ENCODE results near the gene TMEM59L. TPM values are rescaled to one million over a fixed set of nuclear protein-coding genes. Genes with fewer than 3 reads are reported as not detected.

Gene TMEM59L
- total RNA-seq, 1 donor from 2014 or later, result not detected

DNA sequence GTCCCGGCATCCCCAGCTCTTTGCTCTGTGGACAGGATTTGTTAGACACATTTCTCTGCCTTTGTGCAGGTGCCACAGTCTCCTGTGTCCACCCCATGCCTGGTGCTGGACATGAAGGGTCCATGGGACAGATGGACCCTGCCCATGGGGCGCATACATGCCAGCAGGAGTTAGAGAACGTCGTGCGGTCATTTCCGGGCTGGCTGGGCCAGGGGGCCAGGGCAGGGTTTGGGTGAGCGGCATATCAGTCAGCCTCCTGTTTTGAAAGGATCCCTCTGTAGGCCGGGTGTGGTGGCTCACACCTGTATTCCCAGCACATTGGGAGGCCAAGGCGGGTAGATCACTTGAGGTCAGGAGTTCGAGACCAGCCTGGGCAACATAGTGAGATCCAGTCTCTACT lies 35.1 kb downstream of the TMEM59L start:
- intact Hi-C loops (cut with micrococcal nuclease), result no loop called here
- Mint-ChIP-seq H3K27ac (no peak overlapping the region), H3K36me3 (ENCODE audit: low read depth) (peaks cover 5% of the 10 kb centered on the region), H3K4me1 (peaks cover 3% of the 10 kb centered on the region), H3K27me3 (no peaks in the 10 kb centered on the region), H3K9me3 (no peaks in the 10 kb centered on the region), H3K4me3 (no peak overlapping the region)
- no peak for DNase-seq

DNA sequence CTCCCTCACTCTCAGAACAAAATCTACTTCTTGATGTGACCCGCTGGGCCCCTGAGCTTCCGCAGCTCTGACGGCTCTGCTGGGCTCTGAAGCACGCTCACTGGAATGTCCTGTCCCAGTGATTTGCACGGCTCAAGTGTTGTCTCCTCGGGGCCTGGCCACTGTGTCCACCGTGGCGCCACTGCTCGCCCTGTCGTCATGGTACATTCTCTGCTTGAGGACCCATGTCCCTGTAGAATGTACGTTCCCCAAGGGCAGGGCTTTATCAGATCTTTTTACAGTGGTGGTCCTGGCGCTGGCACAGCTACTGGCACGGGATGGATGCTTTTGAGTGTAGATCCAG lies 36.3 kb downstream of the TMEM59L start:
- H3K27me3 Mint-ChIP-seq, result no peaks in the 10 kb centered on the region
- intact Hi-C loops (cut with micrococcal nuclease), result no loop called here
- H3K36me3 Mint-ChIP-seq (ENCODE audit: low read depth), result peaks cover 2% of the 10 kb centered on the region
- H3K27ac Mint-ChIP-seq, result no peak overlapping the region
- no peaks in the 10 kb centered on the region for H3K9me3 Mint-ChIP-seq
- DNase-seq, result no peak
- H3K4me3 Mint-ChIP-seq, result no peak overlapping the region
- peaks cover 3% of the 10 kb centered on the region for H3K4me1 Mint-ChIP-seq

DNA sequence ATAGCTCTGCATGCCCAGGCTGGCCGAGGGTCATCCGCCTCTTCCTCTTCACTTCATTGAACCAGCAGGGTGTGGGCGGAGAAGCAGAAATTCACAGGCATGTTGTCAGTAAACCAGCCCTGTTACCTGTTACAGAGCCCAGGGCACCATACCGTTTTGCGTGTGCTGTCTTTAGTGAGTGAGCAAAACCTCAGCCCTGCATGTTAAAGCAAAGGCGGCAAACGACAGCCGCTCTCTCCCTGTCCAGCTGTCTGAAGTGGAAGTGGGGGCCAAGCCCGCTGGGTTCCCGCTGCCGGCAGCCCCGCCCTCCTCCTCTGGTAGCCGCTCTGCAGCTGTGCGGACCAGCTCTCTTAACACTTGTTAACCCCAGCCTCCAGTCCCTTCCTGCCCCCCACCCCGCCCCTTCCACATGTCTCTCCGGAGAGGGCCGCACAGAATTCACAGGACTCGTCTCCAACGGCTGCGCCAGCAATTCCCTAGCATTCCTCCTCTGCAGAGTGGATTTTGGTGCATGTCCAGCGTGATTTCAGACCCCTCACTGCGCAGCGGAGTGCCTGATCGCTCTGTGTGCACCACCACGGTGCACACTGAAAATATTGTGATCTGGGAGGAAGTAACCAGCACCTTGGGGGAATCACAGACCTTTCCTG lies 36.8 kb downstream of the TMEM59L start:
- Mint-ChIP-seq H3K27me3 (no peaks in the 10 kb centered on the region), H3K36me3 (ENCODE audit: low read depth) (peaks cover 1% of the 10 kb centered on the region), H3K4me3 (no peak overlapping the region), H3K9me3 (peaks cover 5% of the 10 kb centered on the region), H3K4me1 (no peaks in the 10 kb centered on the region), H3K27ac (no peak overlapping the region)
- no peak for DNase-seq
- intact Hi-C loops (cut with micrococcal nuclease), result no loop called here

DNA sequence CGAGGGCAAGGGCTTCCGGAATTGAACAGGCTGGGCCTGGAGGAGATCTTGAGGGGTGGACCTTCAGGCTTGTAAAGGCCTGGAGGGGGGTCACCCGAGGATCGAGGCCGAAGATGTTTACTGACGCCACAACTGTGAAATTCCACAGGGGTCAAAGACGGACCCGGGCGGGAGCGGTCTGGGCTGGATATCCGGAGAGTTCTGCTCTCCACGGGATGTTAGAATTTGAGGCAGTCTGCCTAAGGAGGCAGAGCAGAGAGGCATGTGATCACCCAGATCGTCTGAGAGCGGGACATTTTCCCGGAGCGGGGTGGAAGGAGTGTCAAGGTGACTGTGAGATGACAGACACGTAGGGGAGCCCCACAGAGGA lies 37.3 kb downstream of the TMEM59L start:
- Mint-ChIP-seq H3K36me3 (ENCODE audit: low read depth) (peaks cover 1% of the 10 kb centered on the region), H3K4me1 (no peaks in the 10 kb centered on the region), H3K4me3 (no peak overlapping the region), H3K27ac (no peak overlapping the region), H3K9me3 (peaks cover 5% of the 10 kb centered on the region), H3K27me3 (no peaks in the 10 kb centered on the region)
- DNase-seq, result no peak
- intact Hi-C loops (cut with micrococcal nuclease), result no loop called here

DNA sequence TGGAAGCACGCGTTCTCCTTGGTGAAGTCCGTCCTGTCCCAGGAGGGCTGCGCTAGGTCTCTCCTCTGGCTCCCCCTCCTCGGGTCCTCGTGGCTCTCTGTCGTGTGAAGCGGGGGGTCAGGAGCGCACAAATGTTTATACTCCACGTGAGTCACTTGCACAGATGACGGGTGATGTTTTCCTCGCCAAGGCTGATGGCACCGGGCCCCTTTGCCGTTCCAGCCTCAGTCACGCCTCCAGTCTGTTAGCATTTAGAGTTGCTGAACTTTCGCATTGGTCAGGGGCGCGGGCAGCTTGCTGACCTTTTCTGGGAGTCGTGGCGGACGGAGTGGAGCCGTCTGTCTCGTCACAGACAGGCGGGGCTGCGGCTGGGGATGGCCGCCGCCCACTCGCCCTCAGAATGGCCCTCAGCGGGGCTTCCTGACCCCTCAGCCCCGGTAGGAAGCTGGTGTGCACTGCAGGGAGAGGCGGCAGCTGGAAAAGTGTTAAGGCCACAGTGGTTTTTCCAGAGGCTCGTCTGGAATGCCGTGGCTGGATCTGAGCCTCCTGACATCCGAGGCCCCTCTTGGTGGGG lies 37.9 kb downstream of the TMEM59L start:
- DNase-seq, result no peak
- H3K4me3 Mint-ChIP-seq, result no peak overlapping the region

DNA sequence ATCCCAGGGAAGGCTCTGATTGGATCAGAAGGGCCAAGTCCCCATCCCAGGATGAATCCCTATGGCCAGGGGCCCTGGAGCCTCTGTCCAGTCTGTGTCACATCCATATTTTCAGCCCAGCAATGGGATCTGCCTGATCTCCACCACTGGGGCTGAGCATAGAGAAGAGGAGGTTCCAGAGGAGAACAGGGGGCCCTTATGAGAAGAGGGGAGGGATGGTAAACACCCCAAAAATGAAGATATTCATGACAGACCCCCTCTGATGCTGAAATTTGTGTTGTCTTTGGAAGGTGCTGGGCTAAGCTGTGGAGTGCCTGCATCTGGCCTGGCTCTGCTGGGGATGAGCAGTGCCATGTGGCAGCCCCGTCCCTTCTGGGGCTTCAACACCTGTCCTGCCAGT lies 38.6 kb downstream of the TMEM59L start:
- Mint-ChIP-seq H3K36me3 (ENCODE audit: low read depth) (peaks cover 1% of the 10 kb centered on the region), H3K27ac (no peak overlapping the region), H3K4me1 (no peaks in the 10 kb centered on the region), H3K9me3 (peaks cover 5% of the 10 kb centered on the region), H3K4me3 (no peak overlapping the region), H3K27me3 (no peaks in the 10 kb centered on the region)
- DNase-seq, result no peak
- intact Hi-C loops (cut with micrococcal nuclease), result no loop called here

More for the DNA sequence above, 37.9 kb downstream of the TMEM59L start:
- intact Hi-C loops (cut with micrococcal nuclease), result no loop called here
- Mint-ChIP-seq H3K9me3 (peaks cover 5% of the 10 kb centered on the region), H3K4me1 (no peaks in the 10 kb centered on the region), H3K27me3 (no peaks in the 10 kb centered on the region), H3K36me3 (ENCODE audit: low read depth) (peaks cover 1% of the 10 kb centered on the region), H3K27ac (no peak overlapping the region)

DNA sequence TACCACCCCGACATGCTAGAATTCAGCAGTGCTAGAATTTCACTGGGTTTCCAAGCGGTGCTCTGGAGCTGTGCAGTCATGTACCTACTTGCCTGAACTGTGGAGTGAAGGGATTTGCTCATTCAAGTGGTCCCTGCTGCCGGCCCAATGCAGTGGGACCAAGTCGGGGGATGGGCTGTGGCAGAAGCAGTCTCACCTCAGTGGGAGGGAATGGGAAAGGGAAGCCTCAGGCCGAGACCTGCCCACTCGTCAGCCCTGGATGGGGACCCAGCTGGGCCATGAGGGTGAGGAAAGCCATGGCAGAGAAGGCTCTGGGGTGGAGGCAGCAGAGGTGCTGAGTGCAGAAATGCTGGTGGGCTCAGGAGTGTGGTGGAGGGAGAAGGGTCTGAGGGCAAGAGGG lies 39.1 kb downstream of the TMEM59L start:
- intact Hi-C loops (cut with micrococcal nuclease), result no loop called here
- no peak overlapping the region for H3K4me3 Mint-ChIP-seq
- H3K9me3 Mint-ChIP-seq, result peaks cover 5% of the 10 kb centered on the region
- peaks cover 1% of the 10 kb centered on the region for H3K36me3 Mint-ChIP-seq (ENCODE audit: low read depth)
- H3K27ac Mint-ChIP-seq, result no peak overlapping the region
- no peak for DNase-seq
- H3K4me1 Mint-ChIP-seq, result no peaks in the 10 kb centered on the region
- H3K27me3 Mint-ChIP-seq, result no peaks in the 10 kb centered on the region

DNA sequence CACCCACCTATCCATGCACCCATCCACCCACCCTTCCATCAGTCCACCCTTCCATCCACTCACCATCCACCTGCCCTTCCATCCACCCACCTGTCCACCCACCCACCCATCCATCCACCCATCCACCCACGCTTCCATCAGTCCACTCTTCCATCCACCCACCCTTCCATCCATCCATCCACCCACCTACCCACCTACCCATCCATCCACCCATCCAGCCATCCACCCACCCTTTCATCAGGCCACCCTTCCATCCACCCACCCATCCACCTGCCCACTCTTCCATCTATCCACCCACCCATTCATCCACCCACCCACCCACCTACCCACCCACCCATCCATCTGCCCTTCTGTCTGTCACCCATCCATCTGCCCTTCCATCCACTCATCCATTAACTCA lies 41.2 kb downstream of the TMEM59L start:
- H3K4me1 Mint-ChIP-seq, result peaks cover 3% of the 10 kb centered on the region
- H3K9me3 Mint-ChIP-seq, result peaks cover 5% of the 10 kb centered on the region
- no peak for DNase-seq
- H3K27ac Mint-ChIP-seq, result no peak overlapping the region
- intact Hi-C loops (cut with micrococcal nuclease), result no loop called here
- H3K36me3 Mint-ChIP-seq (ENCODE audit: low read depth), result peaks cover 1% of the 10 kb centered on the region
- H3K27me3 Mint-ChIP-seq, result no peaks in the 10 kb centered on the region
- no peak overlapping the region for H3K4me3 Mint-ChIP-seq

DNA sequence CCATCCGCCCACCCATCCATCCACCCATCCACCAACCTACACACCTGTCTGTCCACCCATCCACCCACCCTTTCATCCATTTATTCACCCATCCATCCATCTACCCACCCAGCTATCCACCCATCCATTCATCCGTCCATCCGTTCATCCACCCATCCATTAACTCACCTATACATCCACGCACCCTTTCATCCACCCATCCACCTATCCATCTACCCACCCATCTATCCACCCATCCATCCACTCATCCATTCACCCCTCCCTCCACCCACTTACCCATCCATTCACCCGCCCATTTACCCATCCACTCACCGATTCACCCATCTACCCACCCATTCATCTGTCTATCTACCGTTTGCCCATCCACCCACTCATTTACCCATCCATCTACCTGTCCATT lies 41.8 kb downstream of the TMEM59L start:
- intact Hi-C loops (cut with micrococcal nuclease), result no loop called here

DNA sequence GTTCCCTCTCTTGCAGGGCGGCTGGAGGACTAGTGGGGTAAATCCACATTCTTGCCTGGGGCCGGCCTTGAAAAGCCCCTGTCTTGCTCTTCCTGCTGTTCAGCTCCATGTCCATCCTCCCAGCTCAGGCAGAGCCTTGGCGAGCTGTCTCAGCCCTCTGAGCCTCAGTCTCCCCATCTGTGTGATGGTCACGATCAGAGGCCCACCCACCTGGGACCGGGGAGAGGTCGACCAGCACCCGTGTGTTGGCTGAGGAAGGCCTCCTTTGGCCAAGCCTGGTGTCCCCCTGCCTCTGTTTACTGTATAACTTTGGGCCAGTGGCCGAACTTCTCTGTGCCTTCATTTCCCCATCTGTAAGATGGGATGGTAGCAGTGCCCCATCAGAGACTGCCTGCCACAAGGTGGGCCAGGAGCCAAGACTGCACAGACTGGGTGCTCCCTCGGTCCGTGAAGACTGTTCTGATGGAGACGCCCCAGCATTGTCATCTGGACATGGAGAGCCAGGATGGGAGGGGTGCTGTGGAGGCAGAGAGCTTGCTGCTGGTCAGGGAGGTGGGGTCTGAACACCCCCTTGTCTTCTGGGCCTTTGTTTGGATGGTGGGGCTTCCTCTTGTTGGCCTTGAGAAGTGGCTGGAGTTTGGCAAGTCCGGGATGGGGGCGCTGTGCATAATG lies 42.6 kb downstream of the TMEM59L start:
- Mint-ChIP-seq H3K9me3 (peaks cover 5% of the 10 kb centered on the region), H3K4me3 (no peak overlapping the region), H3K4me1 (peaks cover 3% of the 10 kb centered on the region), H3K27me3 (no peaks in the 10 kb centered on the region), H3K36me3 (ENCODE audit: low read depth) (no peaks in the 10 kb centered on the region), H3K27ac (no peak overlapping the region)
- no peak for DNase-seq
- intact Hi-C loops (cut with micrococcal nuclease), result no loop called here

More for the DNA sequence above, 41.8 kb downstream of the TMEM59L start:
- Mint-ChIP-seq H3K27me3 (no peaks in the 10 kb centered on the region), H3K4me3 (no peak overlapping the region), H3K4me1 (peaks cover 3% of the 10 kb centered on the region), H3K27ac (peak overlapping the region; percentile 18), H3K36me3 (ENCODE audit: low read depth) (no peaks in the 10 kb centered on the region), H3K9me3 (peaks cover 5% of the 10 kb centered on the region)
- DNase-seq, result no peak

DNA sequence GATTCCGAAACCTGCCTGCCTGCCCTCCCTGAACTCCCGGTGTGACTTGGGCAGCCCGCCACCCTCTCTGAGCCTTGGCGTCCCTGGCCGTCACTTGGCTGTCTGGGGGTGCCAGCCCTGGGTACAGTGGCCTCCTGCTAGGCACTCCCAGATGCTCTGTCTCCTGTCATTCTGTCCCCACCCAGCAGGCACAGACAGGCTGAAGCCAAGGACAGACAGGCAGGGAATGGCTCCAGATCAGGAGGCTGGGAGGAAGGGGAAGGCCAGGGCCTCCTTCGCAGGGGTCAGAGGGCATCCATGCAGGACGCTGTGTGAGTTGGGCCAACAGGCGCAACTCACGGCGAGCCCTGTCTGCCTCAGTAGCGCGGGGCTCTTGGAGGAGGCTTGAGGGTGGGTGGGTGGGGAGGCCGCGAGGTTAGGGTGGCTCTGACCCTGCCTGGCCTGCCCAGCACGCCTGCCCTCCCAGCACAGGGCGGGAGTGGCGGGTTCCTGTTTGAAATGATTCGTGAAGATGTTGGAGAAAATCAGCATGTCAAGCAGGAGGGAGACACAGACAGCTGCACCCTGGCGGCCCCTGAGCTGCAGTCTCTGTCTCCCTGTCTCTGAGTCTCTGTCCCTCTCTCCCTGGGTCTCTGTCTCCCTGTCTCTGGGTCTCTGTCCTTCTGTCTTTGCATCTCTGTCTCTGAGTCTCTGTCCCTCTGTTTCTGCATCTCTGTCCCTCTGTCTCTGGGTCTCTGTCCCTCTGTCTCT lies 43.8 kb downstream of the TMEM59L start:
- intact Hi-C loops (cut with micrococcal nuclease), result no loop called here
- Mint-ChIP-seq H3K4me3 (no peak overlapping the region), H3K27me3 (no peaks in the 10 kb centered on the region), H3K36me3 (ENCODE audit: low read depth) (no peaks in the 10 kb centered on the region), H3K9me3 (peaks cover 5% of the 10 kb centered on the region), H3K27ac (no peak overlapping the region), H3K4me1 (peaks cover 3% of the 10 kb centered on the region)
- no peak for DNase-seq

DNA sequence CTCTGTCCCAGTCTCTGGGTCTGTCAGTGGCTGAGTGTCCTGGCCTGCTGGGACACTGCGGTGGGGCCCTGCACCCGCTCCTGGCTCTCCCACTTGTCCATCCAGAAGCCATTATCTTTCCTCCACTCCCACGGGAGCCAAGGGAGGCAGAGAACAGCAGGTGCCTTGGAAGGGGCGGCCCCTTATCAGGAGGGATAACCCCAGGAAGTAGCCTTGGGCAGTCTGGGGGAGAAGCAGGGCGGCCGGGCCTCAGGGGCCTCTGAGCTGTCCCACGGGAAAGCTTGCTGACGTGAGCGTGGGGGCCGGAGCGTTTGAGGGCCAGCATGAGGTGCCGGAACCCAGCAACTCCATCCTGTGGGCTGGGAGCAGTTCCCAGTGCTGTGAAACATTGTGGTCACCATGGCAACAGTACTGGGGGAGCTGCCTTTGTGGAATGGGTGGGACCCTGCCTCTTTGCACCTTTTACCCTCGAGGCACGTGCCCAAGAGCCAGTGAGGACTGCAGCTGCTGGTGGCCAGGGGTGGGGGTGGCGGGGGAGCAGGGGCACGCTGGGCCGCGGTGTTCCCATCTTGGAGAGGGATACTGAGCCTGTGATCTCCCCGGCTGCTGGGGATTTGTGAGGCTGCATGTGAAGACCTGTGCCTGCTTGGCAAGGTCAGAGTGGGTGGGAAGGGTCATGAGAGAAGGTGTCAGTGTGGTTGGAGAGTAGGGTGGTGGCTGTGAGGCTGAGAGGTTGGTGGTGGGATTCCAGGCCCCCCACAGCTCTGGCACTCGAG lies 45.1 kb downstream of the TMEM59L start:
- no peaks in the 10 kb centered on the region for H3K36me3 Mint-ChIP-seq (ENCODE audit: low read depth)
- H3K9me3 Mint-ChIP-seq, result peaks cover 5% of the 10 kb centered on the region
- no peak for DNase-seq
- no peaks in the 10 kb centered on the region for H3K27me3 Mint-ChIP-seq
- H3K27ac Mint-ChIP-seq, result no peak overlapping the region
- intact Hi-C loops (cut with micrococcal nuclease), result no loop called here
- H3K4me3 Mint-ChIP-seq, result no peak overlapping the region
- H3K4me1 Mint-ChIP-seq, result peaks cover 3% of the 10 kb centered on the region

DNA sequence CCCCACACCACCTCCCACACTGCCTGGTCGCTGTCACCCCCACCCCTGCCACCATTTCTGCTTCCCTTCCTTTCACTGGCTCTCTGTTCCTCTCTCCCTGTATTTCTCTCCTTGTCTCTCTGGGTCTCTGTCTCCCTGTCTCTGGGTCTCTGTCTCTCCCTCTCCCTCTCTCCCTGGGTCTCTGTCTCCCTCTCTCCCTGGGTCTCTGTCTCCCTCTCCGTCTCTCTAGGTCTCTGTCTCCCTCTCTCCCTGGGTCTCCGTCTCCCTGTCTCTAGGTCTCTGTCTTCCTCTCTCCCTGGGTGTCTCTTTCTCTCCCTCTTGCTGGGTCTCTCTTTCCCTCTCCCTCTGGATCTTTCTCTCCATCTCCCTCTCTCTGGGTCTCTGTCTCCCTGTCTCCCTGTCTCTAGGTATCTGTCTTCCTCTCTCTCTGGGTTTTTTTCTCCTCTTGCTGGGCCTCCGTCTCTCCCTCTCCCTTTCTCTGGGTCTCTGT lies 45.7 kb downstream of the TMEM59L start:
- Mint-ChIP-seq H3K4me1 (peaks cover 5% of the 10 kb centered on the region), H3K27me3 (no peaks in the 10 kb centered on the region), H3K36me3 (ENCODE audit: low read depth) (no peaks in the 10 kb centered on the region), H3K4me3 (no peak overlapping the region), H3K9me3 (peaks cover 5% of the 10 kb centered on the region), H3K27ac (no peak overlapping the region)
- DNase-seq, result no peak
- intact Hi-C loops (cut with micrococcal nuclease), result no loop called here
